Astrocyte of the cerebellum (primary cell): ENCODE measurements around the gene KCNS3.

ENCODE experiments used
- DNase-seq: peaks from one replicate; pipeline ENCODE4 v3.0.0-alpha.2; 2011; ENCODE audit warnings: low read depth
- H3K4me3 ChIP-seq: 2 replicates; pipeline ENCODE4 v1.5.1; 2011; ENCODE audit warnings: mild to moderate bottlenecking, low read depth, low read length, moderate library complexity
- CTCF ChIP-seq: IDR thresholded peaks from 2 replicates; pipeline ENCODE4 v1.5.1; 2012; ENCODE audit warnings: low read length, low read depth, moderate library complexity, mild to moderate bottlenecking; ENCODE audit errors: missing control alignments
- in situ Hi-C: cut with HindIII; loops from 2 replicates; pipeline ENCODE4 v1.10.0; 2017; ENCODE audit warnings: low sequenced_read_pairs

KCNS3 gene

GRCh38 chr2:17933256-17933655 lies 54.8 kb downstream of the KCNS3 start:
- no peak for TF ChIP-seq CTCF
- in situ Hi-C loops: no loop called here
- DNase-seq: no peak
- H3K4me3 ChIP-seq: no peak overlapping the region

- no peak for TF ChIP-seq CTCF
- H3K4me3 ChIP-seq: no peak overlapping the region
- in situ Hi-C loops: no loop called here
- DNase-seq: peak; percentile 66
These were observed 56.3 kb downstream of the KCNS3 start for GRCh38 chr2:17934721-17935120.

GRCh38 chr2:17935242-17935885 lies 56.9 kb downstream of the KCNS3 start:
- DNase-seq: no peak
- TF ChIP-seq CTCF: no peak
- in situ Hi-C loops: no loop called here
- no peak overlapping the region for H3K4me3 ChIP-seq

- no peak overlapping the region for H3K4me3 ChIP-seq
- no peak for DNase-seq
- no peak for TF ChIP-seq CTCF
- in situ Hi-C loops: no loop called here
These were observed 58.1 kb downstream of the KCNS3 start for GRCh38 chr2:17936599-17936998.

GRCh38 chr2:17940091-17940630 lies 61.7 kb downstream of the KCNS3 start:
- no peak overlapping the region for H3K4me3 ChIP-seq
- no peak for TF ChIP-seq CTCF
- no peak for DNase-seq
- in situ Hi-C loops: no loop called here

GRCh38 chr2:17943444-17943843 lies 65.0 kb downstream of the KCNS3 start:
- in situ Hi-C loops: no loop called here
- H3K4me3 ChIP-seq: no peak overlapping the region
- no peak for DNase-seq
- no peak for TF ChIP-seq CTCF
